OCI-LY1 (cell line): Measurements from ENCODE around the gene ROBO1.

Experiments used
- CTCF ChIP-seq: fragments of 200-600 bp; sonication (generic), shearing (Covaris generic); IDR thresholded peaks from 2 replicates; pipeline ENCODE4 v1.5.1; 2017; ENCODE audit warnings: mild to moderate bottlenecking, antibody characterized with exemption, low read length, moderate library complexity, mixed read lengths
- EZH2 ChIP-seq: fragments of 200-600 bp; sonication (generic), shearing (Covaris generic); IDR thresholded peaks from 2 replicates; pipeline ENCODE4 v1.8.0; 2017; ENCODE audit warnings: borderline replicate concordance, mixed run types, mild to moderate bottlenecking, antibody characterized with exemption, low read length, moderate library complexity, mixed read lengths

DNA sequence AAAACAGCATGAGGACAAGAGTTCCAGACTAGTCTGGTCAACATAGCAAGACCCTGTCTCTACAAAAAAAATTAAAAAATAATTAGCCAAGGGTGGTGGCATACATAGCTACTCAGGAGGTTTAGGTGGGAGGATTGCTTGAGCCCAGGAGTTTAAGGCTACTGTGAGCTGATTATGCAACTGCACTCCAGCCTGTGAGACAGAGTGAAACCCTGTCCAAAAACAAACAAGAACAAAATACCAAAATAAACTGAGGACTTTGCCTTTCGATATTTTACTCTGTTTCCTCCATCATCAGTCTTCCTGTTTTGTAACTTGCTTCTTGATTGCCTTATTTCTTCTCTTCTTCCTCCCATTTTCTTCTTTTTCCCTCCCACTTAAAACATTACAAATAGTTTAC, 504.4 kb downstream of the ROBO1 start:
- no peak for TF ChIP-seq CTCF
- TF ChIP-seq EZH2 = no peak
